Measurements from ENCODE around the gene CEMIP2.
"Not testable (repeated sequence)": the region's sequence is repeated elsewhere in the genome, so short reads cannot be mapped to it uniquely, and the experiment has no call there.

The CEMIP2 gene

DNA sequence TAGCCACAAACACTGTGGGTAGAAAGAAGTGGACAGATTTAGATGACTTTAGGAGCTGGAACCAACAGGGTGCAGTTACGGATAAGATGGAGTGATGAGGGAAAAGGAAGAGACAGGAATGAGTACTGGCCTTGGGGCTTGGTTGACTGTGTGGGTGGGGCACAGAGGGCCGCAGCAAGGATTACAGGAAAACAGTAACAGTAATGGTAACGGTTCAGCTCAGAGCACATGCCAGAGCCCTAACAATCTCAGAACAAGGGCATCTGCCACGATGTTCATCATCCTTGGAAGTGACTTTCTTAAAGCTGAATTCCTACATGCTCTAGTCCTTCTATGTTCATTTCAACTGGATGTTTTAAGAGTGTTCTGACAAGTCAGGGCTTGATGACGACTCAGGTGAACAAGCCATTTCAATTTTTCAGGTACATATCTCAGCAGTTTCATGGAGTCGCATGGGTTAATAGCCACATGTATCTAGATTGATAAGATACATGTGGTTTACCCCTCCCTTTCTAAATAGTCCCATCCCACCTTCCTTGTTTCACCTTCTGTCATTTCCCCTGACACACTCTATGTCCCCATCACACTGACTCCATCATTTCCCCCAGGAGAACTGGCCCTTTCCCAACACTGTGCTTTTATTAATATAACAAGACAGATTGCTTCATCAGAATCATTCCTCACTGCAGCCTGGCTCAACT is 65.0 kb downstream of the CEMIP2 start:
- no peak for DNase-seq

DNA sequence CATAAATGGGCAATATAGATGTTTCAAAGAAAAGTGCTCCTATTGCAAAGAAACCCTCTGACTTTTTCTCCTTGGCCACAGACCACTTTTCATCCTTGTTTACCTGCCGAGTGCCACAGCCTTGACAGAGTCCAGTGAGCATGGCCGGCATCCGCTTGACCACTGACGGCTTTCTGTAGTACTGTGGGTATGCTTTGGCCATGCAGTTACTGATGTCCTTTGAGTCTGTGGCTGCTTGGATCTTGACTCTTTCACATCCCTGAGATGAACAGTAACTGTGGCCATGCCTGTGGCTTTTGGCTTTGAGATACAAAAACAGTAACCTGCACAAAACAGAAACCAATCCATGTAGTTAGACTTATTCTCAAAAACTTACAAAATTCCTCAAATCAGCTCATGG is 70.4 kb downstream of the CEMIP2 start:
- DNase-seq, result no peak

DNA sequence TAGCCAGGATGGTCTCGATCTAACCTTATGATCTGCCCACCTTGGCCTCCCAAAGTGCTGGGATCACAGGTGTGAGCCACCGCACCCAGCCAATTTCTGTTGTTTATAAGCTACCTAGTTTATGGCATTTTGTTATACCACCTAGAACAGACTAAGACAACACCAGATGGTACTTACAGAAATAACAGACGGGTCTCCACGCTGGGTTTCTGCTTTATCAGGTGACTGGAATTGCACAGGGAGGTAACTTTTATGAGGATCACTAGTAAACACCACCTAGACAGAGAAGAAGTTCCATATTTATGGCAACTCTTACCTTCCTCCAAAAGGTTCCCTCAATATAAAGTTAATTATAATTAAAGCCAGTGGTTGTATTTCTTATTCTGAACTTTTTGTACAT is 74.0 kb downstream of the CEMIP2 start:
- DNase-seq, result no peak

DNA sequence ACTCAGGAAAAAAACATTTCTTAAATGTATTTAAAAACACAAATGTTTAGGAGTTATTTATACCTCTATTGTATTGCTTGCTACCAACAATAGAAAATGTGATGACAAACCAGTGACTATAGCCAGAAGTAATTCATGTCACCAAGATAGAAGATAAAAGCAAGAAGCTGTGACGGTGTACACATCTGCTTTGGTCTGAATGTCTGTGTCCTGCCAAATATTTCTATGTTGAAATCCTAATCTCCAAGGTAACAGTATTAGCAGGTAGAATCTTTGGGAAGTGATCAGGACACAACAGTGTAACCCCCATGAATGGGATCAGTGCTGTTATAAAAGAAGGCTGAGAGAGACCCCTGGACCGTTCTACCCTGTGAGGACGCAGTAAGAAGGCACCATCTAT is 74.7 kb downstream of the CEMIP2 start:
- DNase-seq, result no peak

- DNase-seq, result no peak
Observed at GRCh38 chr9:71692337-71692736, 76.0 kb downstream of the CEMIP2 start.

DNA sequence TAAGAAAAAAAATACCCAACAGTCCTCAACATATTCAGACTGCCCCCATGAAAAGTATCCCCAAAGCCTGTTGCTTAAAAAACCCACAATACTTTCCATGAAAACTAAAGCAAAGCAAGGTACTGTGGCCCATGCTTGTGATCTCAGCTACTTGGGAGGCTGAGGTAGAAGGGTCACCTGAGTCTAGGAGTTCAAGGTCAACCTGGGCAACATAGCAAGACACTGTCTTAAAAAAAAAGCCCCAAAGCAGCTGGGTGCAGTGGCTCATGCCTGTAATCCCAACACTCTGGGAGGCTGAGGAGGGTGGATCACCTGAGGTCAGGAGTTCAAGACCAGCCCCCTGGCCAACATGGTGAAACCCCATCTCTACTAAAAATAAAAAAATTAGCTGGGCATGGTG is 76.7 kb downstream of the CEMIP2 start:
- DNase-seq, result not testable (repeated sequence)

GRCh38 chr9:71690689-71691435 is 77.5 kb downstream of the CEMIP2 start:
- no peak for DNase-seq

DNA sequence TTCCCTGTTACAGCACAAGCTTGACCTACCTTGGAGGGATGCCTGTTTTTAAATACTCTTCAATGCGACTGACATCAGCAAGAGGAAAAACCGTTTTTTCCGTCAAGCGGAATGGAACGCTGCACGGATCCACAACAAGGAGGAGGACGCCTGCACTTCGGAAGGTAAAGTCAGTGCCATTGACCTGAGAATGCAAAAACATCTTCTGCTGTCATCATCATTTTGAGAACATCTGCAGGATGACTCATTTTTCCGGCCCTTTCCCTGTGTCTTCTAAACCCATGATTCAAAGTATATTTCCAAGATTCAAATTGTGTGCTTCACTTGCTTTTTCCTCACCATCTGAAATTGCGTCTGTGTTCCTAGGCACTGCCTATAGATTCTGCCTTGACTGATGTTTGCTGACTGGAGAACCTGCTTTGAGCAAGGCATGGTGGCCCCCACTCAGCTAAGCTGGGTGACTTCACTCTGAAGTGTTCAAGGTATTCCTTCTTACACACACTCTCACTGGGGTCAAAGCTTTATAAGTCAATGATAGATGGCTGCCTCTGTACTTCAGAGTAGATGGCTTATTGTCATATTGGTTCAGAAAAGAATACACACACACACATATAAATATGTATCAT is 78.1 kb downstream of the CEMIP2 start:
- DNase-seq, result no peak

DNA sequence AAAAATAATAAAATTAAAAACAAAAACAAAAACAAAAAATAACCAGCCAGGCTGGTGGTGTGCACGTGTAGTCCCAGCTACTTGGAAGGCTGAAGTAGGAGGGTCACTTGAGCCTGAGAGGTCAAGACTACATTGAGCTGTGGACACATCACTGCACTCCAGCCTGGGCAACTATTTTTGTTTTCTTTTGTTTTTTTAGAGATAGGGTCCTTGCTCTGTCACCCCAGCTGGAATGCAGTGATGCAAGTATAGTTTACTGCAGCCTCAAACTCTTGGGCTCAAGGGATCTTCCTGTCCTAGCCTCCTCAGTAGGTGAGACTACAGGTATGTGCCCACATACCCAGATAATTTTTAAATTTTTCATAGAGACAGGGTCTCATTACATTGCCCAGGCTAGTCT is 80.6 kb downstream of the CEMIP2 start:
- DNase-seq, result no peak

GRCh38 chr9:71685988-71686387 is 82.3 kb downstream of the CEMIP2 start:
- DNase-seq, result no peak

DNA sequence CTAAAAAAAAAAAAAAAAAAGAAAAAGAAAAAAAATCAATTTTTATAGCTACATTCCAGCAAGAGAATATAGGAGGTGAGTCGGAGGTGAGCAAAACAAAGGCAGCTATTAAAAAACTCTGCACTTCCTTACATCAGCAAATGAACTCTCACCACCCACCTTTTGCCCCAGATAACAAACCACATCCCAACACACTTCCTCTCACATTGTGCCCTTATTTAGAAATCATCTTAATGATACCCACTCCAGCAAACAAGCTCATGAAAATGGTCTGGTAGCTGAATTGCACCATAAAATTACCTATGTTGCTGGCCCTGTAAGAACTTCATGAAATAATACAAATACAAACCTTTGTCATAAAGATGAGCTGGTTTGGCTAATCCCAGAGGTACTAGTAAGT is 82.9 kb downstream of the CEMIP2 start:
- no peak for DNase-seq

GRCh38 chr9:71684566-71684965 is 83.7 kb downstream of the CEMIP2 start:
- no peak for DNase-seq

GRCh38 chr9:71683598-71684235 is 84.6 kb downstream of the CEMIP2 start:
- no peak for DNase-seq

DNA sequence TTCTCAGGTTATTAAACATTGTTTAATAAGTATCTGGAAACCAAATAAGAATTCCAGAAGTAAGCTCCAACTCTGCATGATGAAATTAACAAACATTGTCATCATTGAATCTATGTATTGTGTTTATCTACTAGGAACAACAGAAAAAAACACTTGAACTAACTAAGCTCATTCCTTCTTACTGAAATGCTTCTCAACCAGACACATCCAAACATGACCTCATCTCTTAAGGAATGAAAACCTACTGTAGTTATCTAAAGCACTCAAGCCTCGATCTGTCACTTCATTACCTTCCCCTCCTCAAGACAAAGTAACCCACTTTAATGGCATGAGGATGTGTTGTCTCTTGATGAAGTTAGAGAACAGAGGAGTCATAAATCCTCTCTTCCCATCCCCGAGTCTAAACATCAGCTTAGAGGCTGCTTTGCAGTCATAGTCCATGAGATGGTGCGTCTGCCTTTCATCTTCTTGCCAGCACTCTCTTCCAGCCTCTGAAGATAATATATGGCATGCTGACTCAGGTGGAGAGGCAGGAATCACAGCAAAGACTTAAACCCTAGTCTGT is 86.5 kb downstream of the CEMIP2 start:
- DNase-seq, result no peak

DNA sequence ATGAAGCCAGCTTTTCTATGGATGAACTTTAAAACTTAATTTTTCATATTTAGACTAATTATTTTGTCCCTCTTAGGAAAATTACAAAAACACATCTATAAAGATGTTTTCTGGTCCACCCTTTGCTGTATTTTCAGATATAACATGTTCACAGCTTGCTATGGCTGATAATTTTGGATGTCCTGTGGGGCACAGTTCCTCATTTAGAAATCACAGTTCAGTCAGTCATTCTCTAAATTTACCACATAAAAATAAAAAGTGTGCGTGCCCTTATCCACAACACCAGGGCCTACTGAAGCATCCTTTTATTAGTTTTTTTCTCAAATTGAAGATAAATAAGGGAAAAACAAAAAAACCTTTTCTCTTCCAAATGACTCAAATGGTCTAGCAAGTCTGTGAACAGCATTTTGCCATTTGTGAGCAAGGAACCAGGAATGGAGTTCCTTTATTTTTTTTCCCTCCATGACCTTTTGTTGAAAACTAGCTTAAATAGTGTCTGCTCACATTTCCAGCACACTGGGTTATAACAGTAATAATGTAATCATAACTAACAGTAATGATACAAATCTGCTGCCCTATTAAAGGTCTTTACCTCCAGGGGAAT is 87.1 kb downstream of the CEMIP2 start:
- no peak for DNase-seq

DNA sequence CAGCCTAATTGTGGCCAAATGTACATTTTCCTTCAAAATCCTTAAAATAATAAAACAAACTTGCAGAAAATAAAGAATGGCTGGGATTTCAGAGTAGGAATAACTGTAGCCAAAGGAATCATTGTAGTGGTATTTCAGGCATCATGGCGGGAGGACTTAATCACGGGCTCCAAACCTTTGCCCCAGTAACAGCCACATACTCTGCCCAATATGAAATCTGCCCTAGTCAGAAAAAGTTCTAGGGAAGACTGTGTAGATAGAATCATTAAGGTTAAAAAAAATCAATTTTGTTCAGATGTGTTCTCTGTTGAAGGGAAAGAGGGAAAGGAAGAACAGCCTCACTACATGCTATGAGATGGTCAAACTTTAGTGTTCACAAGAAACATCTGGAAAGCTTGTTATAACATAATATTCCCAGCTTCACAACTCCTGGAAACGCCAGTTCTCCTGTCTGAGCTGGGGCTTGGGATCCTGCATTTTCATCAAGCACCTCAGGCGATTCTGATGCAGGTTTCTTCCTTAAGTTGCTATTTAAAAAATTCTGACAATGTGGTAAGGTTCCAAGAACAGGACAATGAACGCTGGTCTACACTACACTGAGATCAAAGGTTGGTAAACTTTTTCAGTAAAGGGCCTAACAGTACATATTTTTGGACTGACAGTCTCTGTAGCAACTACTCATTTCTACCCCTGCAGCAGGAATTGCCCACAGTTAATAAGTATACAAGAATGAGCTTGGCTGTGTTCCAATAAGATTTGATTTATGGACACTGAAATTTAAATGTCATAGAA is 87.9 kb downstream of the CEMIP2 start:
- DNase-seq, result no peak

DNA sequence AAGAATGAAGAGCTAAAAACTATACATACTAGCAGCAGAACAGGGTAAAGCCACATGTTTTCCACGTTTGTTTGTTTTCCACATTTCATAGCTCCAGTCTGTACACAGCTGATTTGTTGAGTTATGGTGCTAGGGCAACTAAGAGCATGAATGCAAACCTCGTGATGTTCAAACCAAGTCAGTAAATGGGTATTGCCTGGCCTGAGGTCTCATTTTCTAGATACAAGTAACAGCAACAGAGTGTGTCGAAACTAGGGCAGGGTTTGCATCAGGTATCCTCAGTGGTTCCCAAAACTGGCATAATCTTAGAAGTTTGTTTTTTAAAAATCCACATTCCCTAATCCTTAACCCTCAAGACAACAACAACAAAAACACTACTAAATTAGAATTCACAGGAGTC is 89.3 kb downstream of the CEMIP2 start:
- no peak for DNase-seq

GRCh38 chr9:71677209-71677608 is 91.1 kb downstream of the CEMIP2 start:
- DNase-seq, result no peak

- DNase-seq, result no peak
Observed at GRCh38 chr9:71676460-71676859, 91.9 kb downstream of the CEMIP2 start.

- DNase-seq, result no peak
Observed at GRCh38 chr9:71675857-71676165, 92.5 kb downstream of the CEMIP2 start.

DNA sequence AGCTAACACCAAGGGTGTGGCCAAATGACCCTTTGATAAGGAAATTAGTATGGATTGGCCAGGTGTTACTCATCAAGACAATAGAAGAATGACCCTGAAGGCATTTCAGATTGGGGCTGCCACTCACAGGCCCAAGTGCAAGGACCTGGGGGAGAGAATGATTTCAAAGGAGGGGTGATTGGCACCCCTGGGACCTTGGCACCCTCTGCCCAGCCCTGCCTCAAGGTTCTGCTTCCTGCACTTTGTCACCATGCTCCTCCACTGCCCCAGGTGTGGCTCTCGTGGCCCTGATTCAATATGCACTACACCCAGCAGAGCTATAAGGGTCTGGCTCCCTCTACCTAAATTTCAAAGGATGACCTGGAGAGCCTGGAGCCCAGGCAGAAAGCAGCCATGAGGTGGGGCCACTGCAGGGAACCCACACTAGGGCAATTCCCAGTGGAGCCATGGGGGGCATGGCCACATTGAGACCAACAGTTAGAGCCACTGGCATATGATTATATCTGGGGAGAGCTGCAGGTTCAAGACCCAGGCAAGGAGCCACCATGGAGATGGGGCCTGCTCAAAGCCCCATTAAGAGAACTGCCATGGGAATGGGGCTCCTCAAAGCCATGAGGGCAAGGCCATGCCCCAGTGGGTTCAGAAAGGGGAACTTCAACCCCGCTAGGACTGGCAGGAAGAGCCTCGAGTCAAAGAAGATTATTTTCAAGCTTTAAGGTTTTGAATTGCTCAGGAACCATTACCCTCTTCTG is 93.0 kb downstream of the CEMIP2 start:
- DNase-seq, result no peak

DNA sequence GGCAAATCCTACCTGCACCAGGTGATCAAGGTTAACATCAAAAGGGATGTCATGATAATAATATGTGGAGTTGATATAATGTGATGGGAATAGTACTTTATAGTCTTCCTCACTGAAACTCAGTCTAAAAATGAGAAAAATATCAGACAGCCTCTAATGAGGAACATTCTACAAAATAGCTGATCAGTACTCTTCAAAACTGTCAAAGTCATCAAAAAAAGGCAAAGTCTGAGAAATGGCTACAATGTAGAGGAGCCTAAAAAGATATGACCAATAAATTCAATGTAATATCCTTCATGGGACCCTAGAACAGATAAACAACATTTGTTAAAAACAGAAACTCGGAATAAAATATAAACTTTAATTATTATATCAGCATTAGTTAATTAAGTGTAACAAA is 95.7 kb downstream of the CEMIP2 start:
- DNase-seq, result no peak
